ENCODE measurements around the gene NAA40.

NAA40 gene

GRCh38 chr11:63916837-63917691 lies 21.7 kb upstream of the NAA40 start, which contains the start of gene RCOR2:
TSS of gene RCOR2 (minus strand) at chr11:63917164. CDS start at chr11:63916456, 708 bp downstream.
- TF ChIP-seq GATA1 (IDR thresholded peaks at IDR 0.05; ENCODE audit: low read depth, low read length) (no peak), POLR2A (IDR thresholded peaks at IDR 0.05; ENCODE audit: low read length) (no peak)
- DNase-seq = peak; percentile 73 to 79

GRCh38 chr11:63917692-63918506 lies 20.9 kb upstream of the NAA40 start:
- TF ChIP-seq POLR2A (IDR thresholded peaks at IDR 0.05; ENCODE audit: low read length) = no peak
- peak; percentile 23 to 30 for DNase-seq

GRCh38 chr11:63918507-63919191 lies 20.2 kb upstream of the NAA40 start:
- no peak for DNase-seq
- TF ChIP-seq GATA1 (IDR thresholded peaks at IDR 0.05; ENCODE audit: low read depth, low read length) = no peak
- no peak for TF ChIP-seq POLR2A (IDR thresholded peaks at IDR 0.05; ENCODE audit: low read length)

- DNase-seq = no peak
- TF ChIP-seq GATA1 (IDR thresholded peaks at IDR 0.05; ENCODE audit: low read depth, low read length) (no peak), POLR2A (IDR thresholded peaks at IDR 0.05; ENCODE audit: low read length) (no peak)
These were observed 19.3 kb upstream of the NAA40 start for GRCh38 chr11:63919267-63920125.

- TF ChIP-seq POLR2A (IDR thresholded peaks at IDR 0.05; ENCODE audit: low read length) (no peak), GATA1 (IDR thresholded peaks at IDR 0.05; ENCODE audit: low read depth, low read length) (no peak)
- DNase-seq = no peak
These were observed 18.5 kb upstream of the NAA40 start for GRCh38 chr11:63920126-63920938.

- TF ChIP-seq POLR2A (IDR thresholded peaks at IDR 0.05; ENCODE audit: low read length) (no peak), GATA1 (IDR thresholded peaks at IDR 0.05; ENCODE audit: low read depth, low read length) (no peak)
- DNase-seq = peak; percentile 31 to 53
These were observed 17.8 kb upstream of the NAA40 start for GRCh38 chr11:63920939-63921417.

- DNase-seq = no peak
- TF ChIP-seq GATA1 (IDR thresholded peaks at IDR 0.05; ENCODE audit: low read depth, low read length) (no peak), POLR2A (IDR thresholded peaks at IDR 0.05; ENCODE audit: low read length) (no peak)
These were observed 16.1 kb upstream of the NAA40 start for GRCh38 chr11:63922673-63923192.

- TF ChIP-seq POLR2A (IDR thresholded peaks at IDR 0.05; ENCODE audit: low read length) (no peak), GATA1 (IDR thresholded peaks at IDR 0.05; ENCODE audit: low read depth, low read length) (no peak)
- no peak for DNase-seq
These were observed 15.5 kb upstream of the NAA40 start for GRCh38 chr11:63923319-63923718.

- no peak for DNase-seq
- TF ChIP-seq GATA1 (IDR thresholded peaks at IDR 0.05; ENCODE audit: low read depth, low read length) (no peak), POLR2A (IDR thresholded peaks at IDR 0.05; ENCODE audit: low read length) (no peak)
These were observed 9.2 kb upstream of the NAA40 start for GRCh38 chr11:63929616-63930015.

GRCh38 chr11:63931045-63931444 lies 7.8 kb upstream of the NAA40 start:
- TF ChIP-seq POLR2A (IDR thresholded peaks at IDR 0.05; ENCODE audit: low read length) = no peak
- no peak for TF ChIP-seq GATA1 (IDR thresholded peaks at IDR 0.05; ENCODE audit: low read depth, low read length)

GRCh38 chr11:63931876-63932275 lies 6.9 kb upstream of the NAA40 start:
- TF ChIP-seq GATA1 (IDR thresholded peaks at IDR 0.05; ENCODE audit: low read depth, low read length) (no peak), POLR2A (IDR thresholded peaks at IDR 0.05; ENCODE audit: low read length) (no peak)

More at GRCh38 chr11:63931045-63931444, 7.8 kb upstream of the NAA40 start:
- no peak for DNase-seq

GRCh38 chr11:63933459-63933858 lies 5.3 kb upstream of the NAA40 start:
- no peak for DNase-seq
- TF ChIP-seq GATA1 (IDR thresholded peaks at IDR 0.05; ENCODE audit: low read depth, low read length) (no peak), POLR2A (IDR thresholded peaks at IDR 0.05; ENCODE audit: low read length) (no peak)

More at GRCh38 chr11:63931876-63932275, 6.9 kb upstream of the NAA40 start:
- no peak for DNase-seq

All from erythroblast (primary cell).